DMS153 treated with DMSO at 0.1 percent for 48 hours (cell line): Measurements from ENCODE around the gene SYNPO2L.
"Not testable (repeated sequence)": the region's sequence is repeated elsewhere in the genome, so short reads cannot be mapped to it uniquely, and the experiment has no call there.

Experiments used
- DNase-seq: peaks from one replicate; lab custom pipeline; 2025; ENCODE audit not compliant: unreplicated experiment; lab: John Stamatoyannopoulos, UW

Gene SYNPO2L

GRCh38 chr10:73620974-73621373 lies 34.9 kb downstream of the SYNPO2L start:
- DNase-seq, result not testable (repeated sequence)

- not testable (repeated sequence) for DNase-seq
These were observed 38.7 kb downstream of the SYNPO2L start for GRCh38 chr10:73617143-73617542.

DNA sequence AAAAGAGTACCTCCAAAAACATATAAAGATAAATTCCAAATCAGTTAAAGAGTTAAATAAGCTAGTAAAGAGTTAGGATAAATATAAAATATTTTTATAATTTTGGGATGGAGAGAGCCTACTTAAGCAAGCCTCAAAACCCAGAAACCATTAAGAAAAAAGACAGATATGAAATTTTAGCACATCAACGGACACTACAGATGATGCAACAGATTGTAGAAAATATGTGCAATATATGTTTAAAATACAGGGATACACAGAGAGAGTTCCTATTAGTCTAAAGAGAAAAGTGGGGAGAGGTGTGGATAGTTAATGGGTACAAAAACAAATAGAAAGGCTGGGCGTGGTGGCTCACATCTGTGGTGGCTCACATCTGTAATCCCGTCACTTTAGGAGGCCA lies 41.1 kb downstream of the SYNPO2L start:
- no peak for DNase-seq

- no peak for DNase-seq
These were observed 46.7 kb downstream of the SYNPO2L start for GRCh38 chr10:73609116-73609515.

- peak; percentile 27 for DNase-seq
These were observed 54.3 kb downstream of the SYNPO2L start for GRCh38 chr10:73601486-73601921.

DNA sequence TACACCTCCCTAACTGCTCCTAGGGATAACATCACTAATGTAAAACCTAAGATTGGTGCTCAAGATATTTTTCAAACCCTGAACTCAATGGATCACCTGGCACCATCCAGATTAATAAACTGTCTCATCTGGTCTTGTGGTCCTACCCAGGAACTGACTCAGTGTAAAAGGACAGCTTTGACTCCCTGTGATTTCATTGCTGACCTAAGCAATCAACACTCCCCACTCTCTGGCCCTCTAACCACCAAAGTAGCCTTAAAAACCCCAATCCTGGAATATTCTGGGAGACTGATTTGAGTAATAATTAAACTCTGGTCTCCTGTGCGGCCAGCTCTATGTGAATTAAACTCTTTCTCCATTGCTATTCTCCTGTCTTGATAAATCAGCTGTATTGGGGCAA lies 58.5 kb downstream of the SYNPO2L start:
- no peak for DNase-seq
